HEK293T (cell line): ENCODE data around the gene GAB2.

Experiments
- CTBP1 ChIP-seq: fragments of 450-650 bp; IDR thresholded peaks from 2 replicates; pipeline ENCODE4 v1.6.1; 2016; ENCODE audit warnings: borderline replicate concordance
- FOXA1 ChIP-seq: fragments of 450-650 bp; IDR thresholded peaks from 2 replicates; pipeline ENCODE4 v1.6.1; 2016; ENCODE audit warnings: mild to moderate bottlenecking
- FOXM1 ChIP-seq: fragments of 450-650 bp; IDR thresholded peaks from 2 replicates; pipeline ENCODE4 v1.6.1; 2017; ENCODE audit warnings: mild to moderate bottlenecking, borderline replicate concordance
- HDGF ChIP-seq: fragments of 450-650 bp; IDR thresholded peaks from 2 replicates; pipeline ENCODE4 v1.6.1; 2017; ENCODE audit warnings: antibody characterized with exemption, borderline replicate concordance
- SP1 ChIP-seq: fragments of 450-650 bp; IDR thresholded peaks from 2 replicates; pipeline ENCODE4 v1.6.1; 2017

GRCh38 chr11:78377625-78378418 is 39.8 kb downstream of the GAB2 start:
- TF ChIP-seq SP1 (no peak), CTBP1 (no peak), FOXM1 (no peak), FOXA1 (no peak), HDGF (no peak)
